Endothelial cell (in vitro differentiated cells): ENCODE results near the gene SSU72. TPM values are rescaled to one million over a fixed set of nuclear protein-coding genes. Genes with fewer than 3 reads are reported as not detected.

Experiments
- DNase-seq: peaks from one replicate; pipeline ENCODE4 v3.0.0; 2021; ENCODE audit warnings: low spot score
- H3K27ac Mint-ChIP-seq: one replicate; pipeline ENCODE4 v1.8.0; 2021; ENCODE audit warnings: mixed read lengths, inconsistent platforms; ENCODE audit not compliant: unreplicated experiment
- H3K27me3 Mint-ChIP-seq: one replicate; pipeline ENCODE4 v1.8.0; 2021; ENCODE audit warnings: mild to moderate bottlenecking, moderate library complexity, mixed read lengths, inconsistent platforms; ENCODE audit not compliant: unreplicated experiment
- H3K36me3 Mint-ChIP-seq: one replicate; pipeline ENCODE4 v1.8.0; 2021; ENCODE audit warnings: mild to moderate bottlenecking, low read depth, mixed read lengths, inconsistent platforms; ENCODE audit not compliant: unreplicated experiment
- H3K4me1 Mint-ChIP-seq: one replicate; pipeline ENCODE4 v1.8.0; 2021; ENCODE audit warnings: mild to moderate bottlenecking, mixed read lengths, inconsistent platforms; ENCODE audit not compliant: unreplicated experiment
- H3K4me3 Mint-ChIP-seq: one replicate; pipeline ENCODE4 v1.8.0; 2021; ENCODE audit warnings: mild to moderate bottlenecking, mixed read lengths, inconsistent platforms; ENCODE audit not compliant: unreplicated experiment
- H3K9me3 Mint-ChIP-seq: one replicate; pipeline ENCODE4 v1.8.0; 2021; ENCODE audit warnings: mixed read lengths, inconsistent platforms; ENCODE audit not compliant: unreplicated experiment
- total RNA-seq: library from RNA; stranded (reverse); fragmentation: NEBNext Ultra II Directional; extraction: Animal tissue kit (Norgen Biotek cat#: 25700); gene quantifications from one replicate; pipeline ENCODE4 v1.2.1, GENCODE V29; 2021; ENCODE audit not compliant: unreplicated experiment
- TF ChIP-seq, protein P1 (sequence below): fragments of 200-600 bp; sonication (generic); IDR thresholded peaks from one replicate; pipeline ENCODE4 v1.5.0; 2021; ENCODE audit warnings: antibody characterized with exemption; ENCODE audit not compliant: unreplicated experiment

The SSU72 gene
- total RNA-seq, 1 donor from 2014 or later, result 114 TPM

GRCh38 chr1:1605034-1605591 is 30.4 kb upstream of the SSU72 start:
- TF ChIP-seq, protein P1, sequence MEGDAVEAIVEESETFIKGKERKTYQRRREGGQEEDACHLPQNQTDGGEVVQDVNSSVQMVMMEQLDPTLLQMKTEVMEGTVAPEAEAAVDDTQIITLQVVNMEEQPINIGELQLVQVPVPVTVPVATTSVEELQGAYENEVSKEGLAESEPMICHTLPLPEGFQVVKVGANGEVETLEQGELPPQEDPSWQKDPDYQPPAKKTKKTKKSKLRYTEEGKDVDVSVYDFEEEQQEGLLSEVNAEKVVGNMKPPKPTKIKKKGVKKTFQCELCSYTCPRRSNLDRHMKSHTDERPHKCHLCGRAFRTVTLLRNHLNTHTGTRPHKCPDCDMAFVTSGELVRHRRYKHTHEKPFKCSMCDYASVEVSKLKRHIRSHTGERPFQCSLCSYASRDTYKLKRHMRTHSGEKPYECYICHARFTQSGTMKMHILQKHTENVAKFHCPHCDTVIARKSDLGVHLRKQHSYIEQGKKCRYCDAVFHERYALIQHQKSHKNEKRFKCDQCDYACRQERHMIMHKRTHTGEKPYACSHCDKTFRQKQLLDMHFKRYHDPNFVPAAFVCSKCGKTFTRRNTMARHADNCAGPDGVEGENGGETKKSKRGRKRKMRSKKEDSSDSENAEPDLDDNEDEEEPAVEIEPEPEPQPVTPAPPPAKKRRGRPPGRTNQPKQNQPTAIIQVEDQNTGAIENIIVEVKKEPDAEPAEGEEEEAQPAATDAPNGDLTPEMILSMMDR, result no peak
- Mint-ChIP-seq H3K4me1 (peaks cover 3% of the 10 kb centered on the region), H3K27ac (no peak overlapping the region), H3K9me3 (no peaks in the 10 kb centered on the region), H3K36me3 (peaks cover 8% of the 10 kb centered on the region), H3K27me3 (peaks cover 6% of the 10 kb centered on the region), H3K4me3 (no peak overlapping the region)
- peak; percentile 5 for DNase-seq

GRCh38 chr1:1604374-1605033 is 29.8 kb upstream of the SSU72 start:
- peaks cover 2% of the 10 kb centered on the region for H3K4me1 Mint-ChIP-seq
- H3K4me3 Mint-ChIP-seq, result peak overlapping the region; percentile 59

GRCh38 chr1:1603671-1604373 is 29.2 kb upstream of the SSU72 start:
- peak; percentile 4 for DNase-seq
- peaks cover 8% of the 10 kb centered on the region for H3K36me3 Mint-ChIP-seq
- H3K9me3 Mint-ChIP-seq, result no peaks in the 10 kb centered on the region
- peaks cover 9% of the 10 kb centered on the region for H3K27me3 Mint-ChIP-seq
- TF ChIP-seq, protein P1, result no peak
- peaks cover 2% of the 10 kb centered on the region for H3K4me1 Mint-ChIP-seq
- H3K27ac Mint-ChIP-seq, result no peak overlapping the region
- H3K4me3 Mint-ChIP-seq, result peak overlapping the region; percentile 59

More at GRCh38 chr1:1604374-1605033, 29.8 kb upstream of the SSU72 start:
- H3K36me3 Mint-ChIP-seq, result peaks cover 8% of the 10 kb centered on the region
- no peak for DNase-seq
- TF ChIP-seq, protein P1, result no peak
- no peaks in the 10 kb centered on the region for H3K9me3 Mint-ChIP-seq
- H3K27ac Mint-ChIP-seq, result no peak overlapping the region
- peaks cover 6% of the 10 kb centered on the region for H3K27me3 Mint-ChIP-seq

GRCh38 chr1:1602968-1603506 is 28.4 kb upstream of the SSU72 start:
- Mint-ChIP-seq H3K4me3 (no peak overlapping the region), H3K4me1 (peaks cover 2% of the 10 kb centered on the region), H3K36me3 (peaks cover 8% of the 10 kb centered on the region), H3K9me3 (no peaks in the 10 kb centered on the region), H3K27ac (no peak overlapping the region), H3K27me3 (peaks cover 12% of the 10 kb centered on the region)
- TF ChIP-seq, protein P1, result no peak
- DNase-seq, result no peak
